Measurements from ENCODE around the gene RFX4.
"Not testable (repeated sequence)": the region's sequence is repeated elsewhere in the genome, so short reads cannot be mapped to it uniquely, and the experiment has no call there.

The RFX4 gene

DNA sequence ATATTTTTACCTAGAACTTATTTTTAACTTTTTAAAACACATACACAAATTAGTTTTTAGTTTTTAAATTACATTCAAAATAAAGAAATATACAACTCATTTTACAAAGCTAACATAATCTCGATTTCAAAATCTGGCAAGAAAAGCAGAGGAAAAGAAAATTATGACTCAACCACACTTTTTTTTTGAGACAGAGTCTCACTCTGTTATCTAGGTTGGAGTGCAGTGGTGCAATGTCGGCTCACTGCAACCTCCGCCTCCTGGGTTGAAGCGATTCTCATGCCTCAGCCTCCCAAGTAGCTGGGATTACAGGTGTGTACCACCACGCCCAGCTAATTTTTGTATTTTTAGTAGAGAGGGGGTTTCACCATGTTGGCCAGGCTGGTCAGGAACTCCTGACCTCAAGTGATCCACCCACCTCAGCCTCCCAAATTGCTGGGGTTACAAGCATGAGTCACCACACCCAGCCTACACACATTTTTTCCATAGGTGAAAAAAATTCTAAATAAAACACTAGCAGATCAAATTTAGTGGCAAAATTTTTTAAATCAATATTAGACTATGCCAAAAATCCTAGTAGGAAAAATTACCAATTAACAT, 143.9 kb downstream of the RFX4 start:
- not testable (repeated sequence) for DNase-seq (ENCODE audit: low spot score)

- DNase-seq (ENCODE audit: low spot score), result no peak
Observed at GRCh38 chr12:106729611-106730010, 146.8 kb downstream of the RFX4 start.

DNA sequence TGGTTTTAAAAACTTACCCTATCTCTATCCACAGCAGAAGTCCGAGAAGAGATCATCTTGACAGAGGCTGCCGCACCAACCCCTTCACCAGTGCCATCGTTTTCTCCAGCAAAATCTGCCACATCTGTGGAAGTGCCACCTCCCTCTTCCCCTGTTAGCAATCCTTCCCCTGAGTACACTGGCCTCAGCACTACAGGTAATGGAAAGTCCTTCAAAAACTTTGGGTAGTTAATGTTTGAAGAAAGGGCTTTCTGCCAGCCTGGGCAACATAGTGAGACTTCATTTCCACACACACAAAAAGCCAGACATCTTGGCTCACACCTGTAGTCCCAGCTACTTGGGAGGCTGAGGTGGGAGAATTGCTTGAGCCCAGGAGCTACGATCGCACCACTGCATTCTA, 150.1 kb downstream of the RFX4 start:
- no peak for DNase-seq (ENCODE audit: low spot score)

GRCh38 chr12:106733660-106734059, 150.9 kb downstream of the RFX4 start:
- no peak for DNase-seq (ENCODE audit: low spot score)

DNA sequence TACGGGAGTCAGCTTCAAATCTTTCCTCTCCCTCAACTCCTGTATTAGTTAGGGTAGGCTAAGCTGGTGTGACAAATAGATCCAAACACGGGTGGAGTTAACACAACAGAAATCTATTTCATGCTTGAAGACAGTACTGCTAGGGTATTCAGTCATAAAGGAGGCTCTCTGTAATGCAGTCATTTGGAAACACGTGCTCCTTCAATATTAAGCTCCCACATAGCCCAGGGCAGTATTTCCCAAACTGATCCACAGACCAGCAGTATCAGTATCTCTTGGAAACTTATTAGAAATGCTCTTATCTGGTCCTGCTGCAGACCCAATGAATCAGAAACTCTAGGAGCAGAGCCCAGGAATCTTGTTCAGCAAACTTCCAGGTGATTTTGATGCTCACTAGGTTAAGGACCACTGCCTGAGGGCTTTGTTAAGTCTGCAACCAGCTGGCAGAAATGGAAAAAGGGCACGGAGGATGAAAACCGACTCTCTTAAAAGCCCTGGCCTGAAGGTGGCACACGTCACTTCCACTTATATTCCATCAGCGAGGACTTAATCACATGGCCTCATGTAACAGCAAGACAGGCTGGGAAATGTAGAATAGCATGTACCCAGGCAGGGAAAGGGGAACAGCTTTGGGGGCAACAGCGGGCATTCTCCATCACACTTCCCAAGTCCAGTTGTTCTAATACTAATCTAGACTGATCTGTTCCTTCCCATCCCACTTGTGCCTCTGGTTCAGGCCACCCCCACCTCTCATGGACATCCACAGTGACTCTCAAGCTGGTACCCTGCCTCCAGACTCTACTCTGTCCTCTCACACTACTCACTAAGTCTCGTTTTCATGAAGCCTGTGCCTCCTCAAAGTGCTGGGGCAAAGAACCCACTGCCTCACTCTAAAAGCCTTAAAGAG, 153.5 kb downstream of the RFX4 start:
- DNase-seq (ENCODE audit: low spot score), result no peak

DNA sequence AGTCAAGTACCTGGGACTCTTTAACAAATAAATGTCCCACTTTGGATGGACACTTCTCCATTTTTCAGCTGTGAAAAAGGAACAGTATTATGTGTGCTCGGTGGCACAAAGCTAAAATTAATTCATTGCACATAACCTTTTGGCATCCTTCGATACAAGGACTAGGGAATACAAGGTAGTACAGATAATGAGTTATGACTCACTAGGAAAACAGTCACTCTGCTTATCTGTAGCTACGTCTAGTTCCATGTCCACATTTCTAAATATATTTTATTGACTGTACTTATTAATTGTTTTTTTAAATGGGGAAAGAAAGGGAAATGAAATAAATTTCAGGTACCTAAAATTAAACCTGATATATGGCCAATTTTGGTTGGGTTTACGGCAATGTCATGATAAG, 156.5 kb downstream of the RFX4 start:
- no peak for DNase-seq (ENCODE audit: low spot score)

DNA sequence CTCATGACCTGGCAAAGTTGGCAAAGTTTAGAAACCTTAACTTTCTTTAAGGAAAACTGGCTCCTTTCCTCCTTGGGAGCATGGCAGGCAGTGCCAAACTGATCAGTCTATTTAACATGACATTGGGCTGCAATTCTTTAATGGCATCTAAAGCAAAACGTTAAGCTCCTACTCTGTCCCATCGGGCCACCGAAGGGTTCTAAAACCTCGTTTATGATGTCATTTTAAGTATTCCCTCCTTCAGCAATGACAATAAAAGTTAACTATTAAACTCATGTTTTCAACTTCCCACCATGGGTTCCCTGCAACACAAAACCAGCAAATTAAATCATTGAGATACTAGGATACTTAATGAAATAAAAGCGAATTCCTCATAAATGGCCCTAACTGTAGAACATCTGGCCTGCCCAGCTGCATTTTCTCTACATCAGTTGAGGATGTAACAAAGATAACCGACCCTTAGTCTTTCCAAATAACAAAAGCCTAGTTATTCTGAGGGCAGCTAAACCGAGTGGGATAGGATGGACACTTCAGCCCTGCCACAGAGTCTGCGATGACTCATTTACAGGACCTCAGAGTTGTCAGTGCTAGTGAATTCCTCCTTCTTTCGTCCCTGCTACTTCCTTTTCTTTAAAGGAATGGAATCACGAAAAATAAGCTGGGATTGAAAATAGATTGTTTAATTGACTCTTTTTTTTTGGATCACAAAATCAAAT, 157.2 kb downstream of the RFX4 start:
- DNase-seq (ENCODE audit: low spot score), result no peak

GRCh38 chr12:106740818-106741217, 158.0 kb downstream of the RFX4 start:
- DNase-seq (ENCODE audit: low spot score), result no peak

- DNase-seq (ENCODE audit: low spot score), result no peak
Observed at GRCh38 chr12:106741247-106741646, 158.4 kb downstream of the RFX4 start.

GRCh38 chr12:106743270-106743988, 160.6 kb downstream of the RFX4 start:
- no peak for DNase-seq (ENCODE audit: low spot score)

GRCh38 chr12:106744600-106744999, 161.8 kb downstream of the RFX4 start:
- no peak for DNase-seq (ENCODE audit: low spot score)

DNA sequence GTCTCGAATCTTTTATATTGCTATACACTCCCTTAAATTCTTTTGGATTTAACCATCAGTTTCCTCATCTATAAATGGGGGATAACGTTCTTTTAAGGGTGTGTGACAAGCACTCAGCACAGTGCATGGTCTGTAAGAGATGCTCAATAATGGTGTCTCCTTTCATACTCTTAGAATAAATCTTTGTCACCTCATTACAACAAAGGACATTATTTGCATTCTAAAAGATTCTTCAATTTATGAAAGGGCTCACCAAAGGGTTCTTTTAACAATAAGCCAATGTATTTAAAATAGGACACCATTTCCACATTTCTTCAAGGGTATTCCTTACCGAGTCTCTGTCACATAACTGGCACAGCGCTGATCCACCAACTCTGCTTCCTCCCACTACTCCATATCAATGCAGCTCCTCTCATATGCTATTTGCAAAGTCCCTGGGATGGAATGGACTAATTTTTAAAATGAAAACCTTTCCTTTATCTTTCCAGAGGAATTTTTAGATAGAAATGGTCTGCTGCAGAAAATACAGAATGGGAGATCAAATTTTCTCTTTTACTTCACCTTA, 162.5 kb downstream of the RFX4 start:
- no peak for DNase-seq (ENCODE audit: low spot score)

DNA sequence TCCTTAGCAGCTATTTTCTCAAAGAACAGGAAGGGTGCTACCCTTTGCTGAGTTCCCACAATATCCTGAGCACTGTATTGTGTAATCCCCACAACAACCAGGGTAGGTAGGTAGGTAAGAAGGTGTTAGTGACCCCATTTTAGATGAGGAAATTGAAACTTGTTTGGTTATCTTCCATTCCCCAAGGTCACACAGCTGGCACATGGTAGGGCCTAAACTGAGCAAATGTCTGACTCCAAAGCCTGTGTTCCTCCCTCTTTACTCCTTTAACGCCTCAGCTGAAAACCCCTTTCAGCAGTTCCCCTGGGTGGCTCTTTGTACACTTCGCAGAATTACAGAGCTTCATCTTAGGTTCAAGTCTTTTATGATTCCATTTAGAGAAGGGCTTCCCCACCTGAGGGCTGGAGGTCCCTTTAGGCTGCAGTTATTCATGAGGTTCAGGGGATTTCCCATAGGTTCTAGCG, 165.2 kb downstream of the RFX4 start:
- DNase-seq (ENCODE audit: low spot score), result no peak

DNA sequence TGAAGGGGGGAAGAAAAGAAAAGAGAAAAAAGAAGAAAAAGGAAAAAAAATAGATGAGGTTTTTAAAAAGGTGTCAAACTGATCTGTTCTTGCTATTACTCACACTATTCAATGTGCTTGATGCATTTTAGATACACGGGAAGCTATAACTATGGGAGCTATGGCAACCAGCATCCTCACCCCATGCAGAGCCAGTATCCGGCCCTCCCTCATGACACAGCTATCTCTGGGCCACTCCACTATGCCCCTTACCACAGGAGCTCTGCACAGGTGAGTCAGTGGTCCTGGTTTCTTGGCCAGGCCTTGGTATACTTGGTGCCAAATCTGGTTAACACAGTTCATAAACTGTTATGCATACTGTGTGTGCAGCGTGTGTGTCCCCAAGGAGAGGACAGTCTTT, 167.7 kb downstream of the RFX4 start:
- DNase-seq (ENCODE audit: low spot score), result no peak

DNA sequence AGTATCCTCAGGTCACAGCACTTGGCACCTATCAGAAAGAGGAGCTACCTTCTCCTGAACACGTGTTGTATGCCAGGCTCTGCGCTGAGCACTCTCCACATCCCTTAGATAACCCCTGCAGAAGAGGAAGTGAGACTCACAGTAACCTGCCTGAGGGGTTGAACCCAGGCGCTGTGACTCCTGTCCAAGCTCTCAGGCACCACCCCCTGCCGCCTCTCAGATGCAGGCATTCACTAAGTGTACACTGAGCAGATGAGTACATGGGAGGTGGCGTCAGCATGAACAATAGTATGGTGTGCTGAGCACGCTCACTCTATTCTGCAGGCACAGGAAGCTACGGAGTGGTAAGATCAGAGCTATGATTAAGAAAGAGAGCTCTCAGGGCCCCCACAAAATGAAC, 170.7 kb downstream of the RFX4 start:
- DNase-seq (ENCODE audit: low spot score), result no peak

- DNase-seq (ENCODE audit: low spot score), result no peak
Observed at GRCh38 chr12:106754331-106754730, 171.5 kb downstream of the RFX4 start.

GRCh38 chr12:106757623-106758348, 175.0 kb downstream of the RFX4 start:
- DNase-seq (ENCODE audit: low spot score), result no peak

DNA sequence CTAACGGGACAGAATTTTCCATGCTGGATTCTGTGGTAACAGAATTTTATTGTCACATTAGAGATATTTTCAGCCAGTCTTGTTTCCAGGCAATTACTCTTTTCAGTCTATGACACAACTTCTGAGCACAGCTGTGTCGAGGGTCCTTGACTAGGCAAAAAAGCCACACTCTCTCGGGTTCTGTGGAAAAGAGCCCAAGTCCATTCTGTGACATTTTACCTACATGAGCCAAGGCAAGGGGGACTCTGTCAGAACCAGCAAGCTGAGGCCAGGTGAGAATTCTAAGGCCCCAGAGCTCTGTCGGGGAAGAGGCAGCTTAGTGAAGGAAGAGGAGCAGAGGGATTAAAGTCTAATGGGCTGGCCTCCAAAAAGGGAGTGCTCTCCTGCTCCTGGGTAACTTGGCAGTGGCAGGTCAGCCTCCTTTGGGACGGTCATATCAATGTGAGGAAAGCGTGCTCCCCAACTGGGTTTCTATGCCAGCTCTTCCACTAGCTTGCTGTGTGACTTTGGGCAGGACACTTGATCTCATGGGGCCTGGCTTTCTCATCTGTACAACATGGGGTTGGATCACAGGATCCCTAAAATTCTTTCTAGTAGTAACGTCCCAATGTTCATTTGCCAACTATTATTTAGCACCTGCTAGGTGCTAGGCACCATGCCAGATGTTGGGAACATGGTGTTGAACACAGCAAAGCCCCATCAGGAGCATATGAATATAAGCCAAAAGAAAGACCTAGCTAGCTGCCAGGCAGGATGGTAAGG, 175.7 kb downstream of the RFX4 start:
- no peak for DNase-seq (ENCODE audit: low spot score)

- no peak for DNase-seq (ENCODE audit: low spot score)
Observed at GRCh38 chr12:106759526-106760183, 176.9 kb downstream of the RFX4 start.

- no peak for DNase-seq (ENCODE audit: low spot score)
Observed at GRCh38 chr12:106760184-106760531, 177.4 kb downstream of the RFX4 start.
